GM18951 (cell line): ENCODE measurements around the gene ESRRG.
"Not testable (repeated sequence)": the region's sequence is repeated elsewhere in the genome, so short reads cannot be mapped to it uniquely, and the experiment has no call there.

Experiments used
- POLR2A ChIP-seq: IDR thresholded peaks from 4 replicates; pipeline ENCODE4 v1.6.1; 2011; ENCODE audit warnings: mild to moderate bottlenecking; ENCODE audit not compliant: insufficient read length, insufficient read depth; ENCODE audit errors: extremely low read depth
- in situ Hi-C: fragments of 300-500 bp; cut with MboI; formaldehyde crosslinking; loops from one replicate; pipeline ENCODE4 v1.12.0; 2022; ENCODE audit warnings: low sequenced_read_pairs, mixed read lengths, inconsistent platforms; ENCODE audit not compliant: unreplicated experiment

The ESRRG gene

GRCh38 chr1:216559359-216559758, 163.9 kb downstream of the ESRRG start:
- in situ Hi-C loops, result no loop called here
- no peak for TF ChIP-seq POLR2A

GRCh38 chr1:216555653-216556052, 167.6 kb downstream of the ESRRG start:
- in situ Hi-C loops, result no loop called here
- TF ChIP-seq POLR2A, result no peak

- in situ Hi-C loops, result no loop called here
Observed at GRCh38 chr1:216554934-216555333, 168.3 kb downstream of the ESRRG start.

GRCh38 chr1:216553766-216554165, 169.5 kb downstream of the ESRRG start:
- in situ Hi-C loops, result no loop called here
- TF ChIP-seq POLR2A, result no peak

More at GRCh38 chr1:216554934-216555333, 168.3 kb downstream of the ESRRG start:
- no peak for TF ChIP-seq POLR2A

GRCh38 chr1:216553040-216553439, 170.2 kb downstream of the ESRRG start:
- no peak for TF ChIP-seq POLR2A
- in situ Hi-C loops, result no loop called here

GRCh38 chr1:216549796-216550195, 173.4 kb downstream of the ESRRG start:
- no peak for TF ChIP-seq POLR2A
- in situ Hi-C loops, result no loop called here

- no peak for TF ChIP-seq POLR2A
- in situ Hi-C loops, result no loop called here
Observed at GRCh38 chr1:216542741-216543140, 180.5 kb downstream of the ESRRG start.

GRCh38 chr1:216542263-216542662, 181.0 kb downstream of the ESRRG start:
- TF ChIP-seq POLR2A, result no peak
- in situ Hi-C loops, result no loop called here

GRCh38 chr1:216535751-216536150, 187.5 kb downstream of the ESRRG start:
- in situ Hi-C loops, result no loop called here
- TF ChIP-seq POLR2A, result no peak

GRCh38 chr1:216535059-216535458, 188.2 kb downstream of the ESRRG start:
- no peak for TF ChIP-seq POLR2A
- in situ Hi-C loops, result no loop called here

- in situ Hi-C loops, result no loop called here
- TF ChIP-seq POLR2A, result no peak
Observed at GRCh38 chr1:216533776-216534175, 189.5 kb downstream of the ESRRG start.

GRCh38 chr1:216532251-216532798, 190.9 kb downstream of the ESRRG start:
- no peak for TF ChIP-seq POLR2A
- in situ Hi-C loops, result no loop called here

GRCh38 chr1:216531263-216532239, 191.7 kb downstream of the ESRRG start:
- in situ Hi-C loops, result no loop called here
- no peak for TF ChIP-seq POLR2A

- in situ Hi-C loops, result not testable (repeated sequence)
Observed at GRCh38 chr1:216529851-216530250, 193.4 kb downstream of the ESRRG start.

GRCh38 chr1:216528816-216529215, 194.4 kb downstream of the ESRRG start:
- TF ChIP-seq POLR2A, result no peak
- in situ Hi-C loops, result no loop called here
